ENCODE measurements around the gene NKX2-1. TPM values are rescaled to one million over a fixed set of nuclear protein-coding genes. Genes with fewer than 3 reads are reported as not detected.

Gene NKX2-1
- total RNA-seq: not detected in 2 replicates

DNA sequence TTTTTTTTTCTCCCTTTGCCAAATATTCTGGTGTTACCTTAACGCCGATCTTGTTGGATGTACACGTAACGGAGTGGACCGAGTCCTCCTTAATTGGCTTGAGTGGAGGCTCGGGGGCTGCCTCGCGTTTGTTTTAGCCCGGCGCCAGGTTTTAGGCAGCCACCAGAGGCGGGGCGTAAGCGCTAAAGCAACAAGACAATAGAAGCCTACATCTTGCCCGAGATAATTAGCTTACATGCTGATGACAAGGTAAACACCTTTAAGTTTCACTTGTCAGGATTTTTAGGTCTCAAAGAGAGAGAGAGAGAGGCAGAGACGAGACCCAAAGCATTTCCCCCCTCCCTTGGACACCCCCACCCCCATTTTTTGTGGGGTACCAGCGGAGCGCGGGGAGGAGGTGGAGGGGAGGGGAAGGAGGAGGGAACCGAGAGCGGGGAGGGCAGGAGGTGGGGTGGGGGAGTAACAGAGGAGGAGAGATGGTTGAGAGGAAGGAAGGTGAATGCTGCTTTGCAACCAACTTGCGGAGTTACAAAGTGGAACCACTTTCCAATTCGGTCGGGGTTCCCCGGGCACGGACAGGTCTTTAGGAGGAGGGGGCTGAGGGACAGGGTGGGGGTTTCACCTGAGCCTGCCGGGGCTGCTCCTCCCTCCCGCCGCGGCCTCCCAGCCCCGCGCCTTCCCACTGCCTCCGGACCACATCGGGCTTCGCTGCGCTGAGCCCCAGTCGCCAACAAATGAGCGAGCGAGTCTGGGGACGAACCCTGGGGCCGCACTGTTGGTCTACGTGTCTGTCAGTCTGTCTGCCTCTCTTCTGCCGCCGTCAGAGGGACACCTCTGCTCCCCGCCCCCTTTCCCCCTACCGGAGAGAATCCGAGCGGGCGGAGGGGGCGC is at the start of gene NKX2-1:
TSS of gene NKX2-1 (minus strand) at position 802 of the 891 bp plus-strand sequence. CDS start at position 699, 103 bp downstream.

Other genes starting within 250 kb of the NKX2-1 start
- 5.8 and 13.1 TPM in 2 replicates for gene MBIP, start 199.6 kb downstream of the NKX2-1 start, total RNA-seq
- under 0.01 and 0.14 TPM in 2 replicates for gene NKX2-8, start 62.4 kb upstream of the NKX2-1 start, total RNA-seq
- 2.7 and 8.6 TPM in 2 replicates for gene PAX9, start 141.6 kb upstream of the NKX2-1 start, total RNA-seq

Data from nasal cavity respiratory epithelium epithelial cell of viscerocranial mucosa (primary cell).